Measurements from ENCODE around the gene CA14.

Gene CA14

GRCh38 chr1:150271291-150271959 is 13.9 kb downstream of the CA14 start:
- DNase-seq (ENCODE audit: extremely low read depth, low read depth) = no peak

GRCh38 chr1:150273311-150273710 is 15.7 kb downstream of the CA14 start:
- no peak for TF ChIP-seq CTCF (IDR thresholded peaks at IDR 0.05; ENCODE audit: low read depth, low read length)

More at GRCh38 chr1:150271291-150271959, 13.9 kb downstream of the CA14 start:
- no peak for TF ChIP-seq CTCF (IDR thresholded peaks at IDR 0.05; ENCODE audit: low read depth, low read length)

GRCh38 chr1:150280138-150280707 is 22.6 kb downstream of the CA14 start:
- TF ChIP-seq CTCF (IDR thresholded peaks at IDR 0.05; ENCODE audit: low read depth, low read length) = no peak
- no peak for DNase-seq (ENCODE audit: extremely low read depth, low read depth)

More at GRCh38 chr1:150273311-150273710, 15.7 kb downstream of the CA14 start:
- no peak for DNase-seq (ENCODE audit: extremely low read depth, low read depth)

GRCh38 chr1:150281221-150281757 is 23.7 kb downstream of the CA14 start:
- DNase-seq (ENCODE audit: extremely low read depth, low read depth) = no peak
- TF ChIP-seq CTCF (IDR thresholded peaks at IDR 0.05; ENCODE audit: low read depth, low read length) = peak; percentile 72

- DNase-seq (ENCODE audit: extremely low read depth, low read depth) = peak; percentile 98
Observed at GRCh38 chr1:150281758-150282557, 24.4 kb downstream of the CA14 start, which contains the start of gene CIART. CIART (plus strand) TSS chr1:150282554; CDS start chr1:150283268, 714 bp downstream.

GRCh38 chr1:150282558-150282958 is 25.0 kb downstream of the CA14 start:
- TF ChIP-seq CTCF (IDR thresholded peaks at IDR 0.05; ENCODE audit: low read depth, low read length) = no peak

More at GRCh38 chr1:150281758-150282557, 24.4 kb downstream of the CA14 start, which contains the start of gene CIART:
- TF ChIP-seq CTCF (IDR thresholded peaks at IDR 0.05; ENCODE audit: low read depth, low read length) = no peak

More at GRCh38 chr1:150282558-150282958, 25.0 kb downstream of the CA14 start:
- DNase-seq (ENCODE audit: extremely low read depth, low read depth) = no peak
